GM18951 (cell line): ENCODE measurements around the gene GDF7.

Experiments
- POLR2A ChIP-seq: IDR thresholded peaks from 4 replicates; pipeline ENCODE4 v1.6.1; 2011; ENCODE audit warnings: mild to moderate bottlenecking; ENCODE audit not compliant: insufficient read length, insufficient read depth; ENCODE audit errors: extremely low read depth
- in situ Hi-C: fragments of 300-500 bp; cut with MboI; formaldehyde crosslinking; loops from one replicate; pipeline ENCODE4 v1.12.0; 2022; ENCODE audit warnings: low sequenced_read_pairs, mixed read lengths, inconsistent platforms; ENCODE audit not compliant: unreplicated experiment

Gene GDF7

DNA sequence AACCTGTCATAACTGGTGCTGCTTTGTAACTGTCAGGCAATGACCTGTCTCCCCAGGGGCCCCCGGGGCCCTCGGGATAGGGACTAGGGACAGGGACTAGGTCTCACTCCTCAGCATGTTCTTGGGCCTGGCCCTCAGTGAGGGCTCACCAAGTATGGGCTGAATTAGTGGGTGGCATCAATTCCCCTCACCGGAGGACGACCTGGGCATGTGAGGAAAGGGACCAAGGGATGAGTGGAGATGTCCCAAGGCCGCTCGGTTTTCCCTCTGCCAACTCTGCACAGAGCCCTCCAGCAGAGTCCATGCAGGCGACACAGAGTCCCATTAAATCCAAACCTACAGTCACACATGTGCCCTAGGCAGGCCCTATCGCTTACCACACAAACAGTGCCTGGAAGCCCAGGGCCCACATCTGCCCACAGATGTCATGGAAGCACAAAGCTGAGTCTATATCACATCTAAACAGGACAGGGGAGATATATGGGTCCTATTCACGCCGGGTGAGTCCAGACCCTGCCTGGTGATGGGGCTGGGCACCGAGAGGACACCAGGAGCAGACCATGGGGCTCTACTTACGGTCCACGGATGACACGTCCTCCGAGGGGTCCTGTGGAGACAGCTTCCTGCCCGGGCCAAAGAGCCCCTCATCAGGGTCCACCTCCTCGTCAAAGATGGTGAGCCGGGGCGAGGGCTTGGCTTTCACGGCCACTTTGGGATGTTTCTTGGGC lies 42.6 kb upstream of the GDF7 start:
- no peak for TF ChIP-seq POLR2A
- in situ Hi-C loops: no loop called here

DNA sequence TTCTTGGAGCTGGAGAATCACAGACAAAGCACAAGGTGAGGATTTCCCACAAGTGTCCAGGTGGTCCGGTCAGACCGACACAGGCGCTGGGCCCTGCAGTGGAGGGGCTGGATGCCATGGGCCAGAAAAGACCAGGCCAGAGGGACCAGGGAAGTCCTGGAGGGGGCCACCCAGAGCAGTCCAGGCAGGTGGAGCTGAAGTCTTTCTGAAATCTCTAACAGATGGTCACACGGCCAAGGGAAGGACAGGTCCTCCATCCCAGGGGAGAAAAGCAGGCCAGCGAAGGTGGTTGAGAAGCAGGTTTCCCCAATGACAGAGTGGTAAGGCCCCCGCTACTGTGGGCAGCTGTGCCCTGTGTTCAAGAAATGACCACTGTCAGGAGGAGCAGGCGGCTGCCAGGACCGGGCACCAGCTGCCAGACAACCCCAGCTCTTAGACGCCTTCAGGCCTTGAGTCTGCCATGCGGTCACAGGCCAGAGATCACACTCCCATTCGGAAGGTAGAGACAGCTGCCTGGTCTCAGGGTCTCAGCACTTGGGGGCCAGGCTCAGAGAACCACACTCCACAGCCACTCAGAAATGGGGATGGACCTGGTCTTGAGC lies 42.0 kb upstream of the GDF7 start:
- TF ChIP-seq POLR2A: no peak
- in situ Hi-C loops: no loop called here

DNA sequence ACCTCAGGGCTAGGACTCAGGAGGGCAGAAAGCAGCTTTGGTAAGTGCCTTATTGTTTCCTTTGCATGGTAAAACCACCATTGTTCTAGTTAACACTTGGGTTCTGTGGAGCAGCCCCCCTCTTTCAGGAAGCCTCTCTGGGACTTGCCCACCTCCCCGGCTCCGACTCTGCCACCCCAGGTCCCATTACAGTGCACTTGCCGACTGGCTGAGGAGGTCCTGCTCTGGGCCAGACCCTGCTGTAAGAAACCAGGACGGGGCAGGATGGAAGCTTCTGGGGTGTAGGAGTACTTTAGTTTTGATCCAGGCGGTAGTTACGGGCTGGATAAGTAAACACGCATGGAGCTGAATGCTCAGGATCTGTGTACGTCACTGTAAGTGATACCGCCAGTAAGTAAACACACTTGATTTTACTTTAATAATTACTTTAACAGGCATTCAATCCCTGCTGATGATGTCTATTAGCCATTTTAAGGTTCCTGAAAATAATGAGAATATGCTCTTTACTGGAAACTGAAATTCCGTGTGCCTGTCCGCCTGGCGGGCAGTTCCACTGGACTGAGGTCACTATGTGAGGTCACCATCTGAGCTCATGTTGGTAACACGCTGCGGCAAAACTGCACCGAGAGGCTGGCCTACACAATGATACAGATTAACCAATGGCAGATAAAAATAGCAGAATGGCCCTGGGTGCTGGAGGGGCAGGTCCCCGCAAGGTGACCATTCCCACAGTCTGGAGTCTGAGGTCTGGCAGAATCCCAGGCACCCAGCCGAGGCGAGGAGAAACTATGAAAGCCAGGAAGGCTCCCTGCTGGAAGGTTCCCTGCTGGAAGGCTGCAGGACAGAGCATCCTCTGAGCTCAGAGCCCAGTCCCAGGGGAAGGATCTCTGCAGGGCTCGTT lies 41.2 kb upstream of the GDF7 start:
- no peak for TF ChIP-seq POLR2A

DNA sequence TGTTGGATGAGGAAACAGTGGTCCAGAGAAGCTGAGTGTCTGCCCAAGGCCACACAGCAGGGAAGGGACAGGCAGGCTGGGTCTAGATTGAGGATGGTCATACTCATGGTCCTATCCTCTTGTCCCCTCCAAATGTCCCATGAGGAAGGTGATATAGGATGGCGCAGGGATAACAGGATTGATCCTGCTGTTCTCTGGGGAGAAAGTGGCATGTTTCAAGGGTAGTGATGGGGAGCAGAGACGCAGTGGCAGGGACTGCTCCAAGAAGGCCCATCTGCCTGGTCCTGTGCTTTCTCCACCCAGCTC lies 40.6 kb upstream of the GDF7 start:
- in situ Hi-C loops: no loop called here
- no peak for TF ChIP-seq POLR2A

More for the DNA sequence above, 41.2 kb upstream of the GDF7 start:
- in situ Hi-C loops: no loop called here

- no peak for TF ChIP-seq POLR2A
- in situ Hi-C loops: no loop called here
Observed at GRCh38 chr2:20626698-20627513, 40.0 kb upstream of the GDF7 start.

DNA sequence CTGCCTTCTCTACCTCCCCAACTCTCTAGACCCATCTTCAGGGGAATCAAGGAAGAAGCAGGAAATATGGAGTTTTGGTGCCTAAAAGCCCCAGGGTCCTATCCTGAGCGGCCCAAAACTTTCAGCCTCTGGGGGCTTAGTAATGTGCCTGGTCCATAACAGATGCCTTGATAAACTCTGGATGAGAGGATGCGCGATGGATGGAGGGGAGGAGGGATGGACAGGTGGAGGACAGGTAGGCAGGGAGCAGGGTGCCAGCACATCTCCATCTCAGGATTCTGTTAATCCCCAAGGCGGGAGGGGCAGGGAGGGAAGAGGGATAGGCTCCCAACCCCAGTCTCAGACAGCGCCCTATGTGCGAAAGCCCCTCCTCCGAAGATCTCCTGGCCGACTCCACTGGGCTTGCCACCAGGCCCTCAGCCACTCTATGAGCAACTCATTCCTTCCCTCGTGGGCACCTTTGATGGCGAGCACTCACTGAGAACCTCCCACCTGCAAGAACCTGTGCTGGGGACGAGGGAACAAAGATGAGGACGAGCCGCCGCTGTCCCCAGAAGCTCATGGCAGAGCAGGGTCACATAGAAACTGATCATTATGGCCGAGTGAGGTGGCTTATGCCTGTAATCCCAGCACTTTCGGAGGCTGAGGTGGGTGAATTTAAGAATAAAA lies 39.1 kb upstream of the GDF7 start:
- TF ChIP-seq POLR2A: no peak
- in situ Hi-C loops: no loop called here

- in situ Hi-C loops: no loop called here
- TF ChIP-seq POLR2A: no peak
Observed at GRCh38 chr2:20629181-20629580, 37.8 kb upstream of the GDF7 start.

DNA sequence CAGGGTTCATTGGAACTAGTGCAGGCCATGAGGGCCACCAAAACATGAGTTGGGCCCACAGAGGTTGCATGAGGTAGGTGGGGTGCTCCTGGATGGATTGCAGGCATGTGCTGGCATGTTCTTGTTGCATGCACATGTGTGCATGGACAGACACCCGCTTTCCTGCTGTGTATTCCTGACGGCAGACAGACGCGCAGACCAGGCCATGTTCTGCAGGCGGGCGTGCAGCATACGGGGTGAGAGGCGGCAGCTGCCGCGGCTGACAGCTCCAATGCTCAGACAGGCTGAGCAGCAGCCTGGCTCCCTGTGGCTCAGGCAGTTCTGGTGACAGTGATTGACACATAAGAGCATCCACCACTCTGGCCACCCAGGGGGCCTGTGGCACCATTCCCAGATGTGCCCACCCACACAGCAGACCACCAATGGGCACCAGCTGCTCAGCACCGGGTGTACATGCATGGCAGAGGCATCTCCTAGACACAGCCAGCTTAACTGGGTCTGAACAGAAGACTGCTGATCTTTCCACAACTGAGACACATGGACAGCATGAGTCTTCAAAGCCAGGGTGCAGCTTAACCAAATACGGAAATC lies 37.3 kb upstream of the GDF7 start:
- in situ Hi-C loops: no loop called here
- no peak for TF ChIP-seq POLR2A

GRCh38 chr2:20630967-20631366 lies 36.0 kb upstream of the GDF7 start:
- TF ChIP-seq POLR2A: no peak
- in situ Hi-C loops: no loop called here

DNA sequence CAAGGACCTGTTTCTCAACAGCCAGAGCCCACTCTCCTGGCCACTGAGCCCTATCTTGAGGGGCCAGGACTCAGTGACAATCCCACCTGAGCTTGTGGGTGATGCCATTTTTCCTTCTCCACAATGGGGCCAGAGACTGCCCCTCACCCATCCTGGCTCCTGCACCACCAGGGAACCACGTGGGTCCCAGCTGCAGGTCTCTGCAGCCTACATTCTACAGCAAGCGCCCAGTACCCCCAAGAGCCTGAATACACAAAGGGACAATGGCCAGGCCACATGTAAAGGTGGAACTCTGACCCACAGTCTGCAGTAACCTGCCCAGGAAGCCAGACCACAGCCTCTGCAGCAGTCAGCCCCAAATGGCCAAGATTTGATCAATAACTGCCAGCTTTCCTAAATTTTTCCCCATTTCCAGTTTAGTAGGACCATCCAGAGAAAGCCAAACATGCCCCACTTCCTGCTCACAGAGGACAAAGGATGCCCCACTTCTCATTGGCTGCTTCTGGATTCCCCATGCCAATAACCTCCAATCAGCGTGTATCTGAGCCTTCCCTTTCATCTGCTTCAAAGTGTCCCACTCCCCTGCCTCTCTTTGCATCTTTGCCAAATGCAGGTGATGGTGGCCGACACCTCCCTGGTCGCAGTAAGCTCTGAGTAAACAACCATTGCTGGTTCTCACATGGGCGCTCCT lies 35.2 kb upstream of the GDF7 start:
- no peak for TF ChIP-seq POLR2A
- in situ Hi-C loops: no loop called here

- no peak for TF ChIP-seq POLR2A
- in situ Hi-C loops: no loop called here
Observed at GRCh38 chr2:20632446-20632990, 34.4 kb upstream of the GDF7 start.
